ENCODE results near the gene TAF13.
"Not testable (repeated sequence)": the region's sequence is repeated elsewhere in the genome, so short reads cannot be mapped to it uniquely, and the experiment has no call there.

Gene TAF13

DNA sequence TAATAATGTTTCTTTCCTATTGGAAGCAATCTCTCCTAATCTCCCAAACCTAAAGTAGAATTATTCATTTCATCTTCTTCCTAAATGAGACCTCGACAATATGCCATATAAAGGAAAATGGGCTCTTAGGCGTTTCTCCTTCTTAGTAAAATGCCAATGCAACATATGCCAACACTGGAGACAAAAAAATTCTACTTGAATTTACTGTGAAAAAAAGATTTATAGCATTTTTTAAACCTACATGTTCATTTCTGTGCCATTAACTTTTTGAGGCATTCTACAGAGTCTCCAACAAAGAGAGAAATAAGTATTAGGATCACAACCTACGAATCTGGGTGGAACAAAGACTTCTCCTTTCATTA lies 35.2 kb downstream of the TAF13 start:
- no peaks in the 10 kb centered on the region for H3K4me1 ChIP-seq
- H3K36me3 ChIP-seq (ENCODE audit: control insufficient read depth, insufficient read depth, low read length) = no peaks in the 10 kb centered on the region
- no peak for TF ChIP-seq CTCF (IDR thresholded peaks at IDR 0.05)
- H3K27ac ChIP-seq = no peak overlapping the region
- H2AFZ ChIP-seq = no peak overlapping the region
- H3K9ac ChIP-seq = no peak overlapping the region
- H3K4me3 ChIP-seq (ENCODE audit: low read depth, low read length) = peak overlapping the region; percentile 69
- no peaks in the 10 kb centered on the region for H3K79me2 ChIP-seq
- no peaks in the 10 kb centered on the region for H3K27me3 ChIP-seq (ENCODE audit: control insufficient read depth, insufficient read depth, low read length)
- H3K4me2 ChIP-seq (ENCODE audit: low read length) = peak overlapping the region; percentile 77
- no peaks in the 10 kb centered on the region for H3K9me3 ChIP-seq (ENCODE audit: control insufficient read depth, low read length)

DNA sequence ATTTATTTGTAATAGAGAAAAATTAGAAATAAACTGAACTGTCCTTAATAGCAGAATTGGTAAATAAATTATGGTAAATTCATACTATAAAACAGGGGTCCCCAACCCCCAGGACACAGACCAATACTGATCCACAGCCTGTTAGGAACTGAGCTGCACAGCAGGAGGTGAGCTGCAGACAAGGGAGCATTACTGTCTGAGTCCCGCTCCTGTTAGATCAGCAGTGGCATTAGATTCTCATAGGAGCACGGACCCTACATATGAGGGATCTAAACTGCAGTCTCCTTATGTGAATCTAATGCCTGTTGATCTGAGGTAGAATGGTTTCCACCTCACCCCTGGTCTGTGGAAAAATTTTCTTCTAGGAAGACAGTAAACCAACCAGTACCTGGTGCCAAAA lies 41.4 kb downstream of the TAF13 start:
- Histone ChIP-seq H3K36me3 (ENCODE audit: control insufficient read depth, insufficient read depth, low read length) (no peaks in the 10 kb centered on the region), H3K4me2 (ENCODE audit: low read length) (no peak overlapping the region), H3K4me1 (no peaks in the 10 kb centered on the region), H3K27me3 (ENCODE audit: control insufficient read depth, insufficient read depth, low read length) (no peaks in the 10 kb centered on the region), H3K4me3 (ENCODE audit: low read depth, low read length) (no peak overlapping the region), H2AFZ (no peak overlapping the region), H3K9ac (no peak overlapping the region), H3K79me2 (peaks cover 2% of the 10 kb centered on the region), H3K27ac (no peak overlapping the region), H3K9me3 (ENCODE audit: control insufficient read depth, low read length) (no peaks in the 10 kb centered on the region)
- no peak for TF ChIP-seq CTCF (IDR thresholded peaks at IDR 0.05)

DNA sequence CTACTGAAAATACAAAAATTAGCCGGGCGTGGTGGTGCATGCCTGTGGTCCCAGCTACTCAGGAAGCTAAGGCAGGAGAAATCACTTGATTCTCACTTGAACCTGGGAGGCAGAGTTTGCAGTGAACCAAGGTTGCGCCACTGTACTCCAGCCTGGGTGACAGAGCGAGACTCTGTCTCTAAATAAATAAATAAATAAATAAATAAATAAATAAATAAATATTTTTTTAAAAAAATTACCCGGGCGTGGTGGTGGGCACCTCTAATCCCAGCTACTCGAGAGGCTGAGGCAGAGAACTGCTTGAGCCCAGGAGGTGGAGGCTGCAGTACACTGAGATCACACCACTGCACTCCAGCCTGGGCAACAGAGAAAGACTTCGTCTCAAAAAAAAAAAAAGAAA lies 46.3 kb downstream of the TAF13 start:
- H3K4me3 ChIP-seq (ENCODE audit: low read depth, low read length); H3K4me2 ChIP-seq (ENCODE audit: low read length); H3K9me3 ChIP-seq (ENCODE audit: control insufficient read depth, low read length); H3K27ac ChIP-seq; H3K4me1 ChIP-seq; H3K79me2 ChIP-seq; H2AFZ ChIP-seq; H3K36me3 ChIP-seq (ENCODE audit: control insufficient read depth, insufficient read depth, low read length); H3K9ac ChIP-seq; H3K27me3 ChIP-seq (ENCODE audit: control insufficient read depth, insufficient read depth, low read length): not testable (repeated sequence)

- Histone ChIP-seq H3K27me3 (ENCODE audit: control insufficient read depth, insufficient read depth, low read length) (no peaks in the 10 kb centered on the region), H3K79me2 (peaks cover 5% of the 10 kb centered on the region), H3K9ac (no peak overlapping the region), H3K9me3 (ENCODE audit: control insufficient read depth, low read length) (no peaks in the 10 kb centered on the region), H3K4me2 (ENCODE audit: low read length) (no peak overlapping the region), H3K4me1 (no peaks in the 10 kb centered on the region), H3K4me3 (ENCODE audit: low read depth, low read length) (no peak overlapping the region), H3K27ac (no peak overlapping the region), H2AFZ (no peak overlapping the region), H3K36me3 (ENCODE audit: control insufficient read depth, insufficient read depth, low read length) (no peaks in the 10 kb centered on the region)
- TF ChIP-seq CTCF (IDR thresholded peaks at IDR 0.05) = no peak
Measured at GRCh38 chr1:109027841-109028240, 48.0 kb downstream of the TAF13 start.

GRCh38 chr1:109025694-109026093 lies 50.1 kb downstream of the TAF13 start:
- TF ChIP-seq CTCF (IDR thresholded peaks at IDR 0.05) = no peak

More at GRCh38 chr1:109025694-109026093, 50.1 kb downstream of the TAF13 start:
- Histone ChIP-seq H3K9ac (no peak overlapping the region), H2AFZ (no peak overlapping the region), H3K9me3 (ENCODE audit: control insufficient read depth, low read length) (no peaks in the 10 kb centered on the region), H3K79me2 (peaks cover 4% of the 10 kb centered on the region), H3K27ac (no peak overlapping the region), H3K27me3 (ENCODE audit: control insufficient read depth, insufficient read depth, low read length) (no peaks in the 10 kb centered on the region), H3K36me3 (ENCODE audit: control insufficient read depth, insufficient read depth, low read length) (no peaks in the 10 kb centered on the region), H3K4me1 (no peaks in the 10 kb centered on the region), H3K4me3 (ENCODE audit: low read depth, low read length) (no peak overlapping the region), H3K4me2 (ENCODE audit: low read length) (no peak overlapping the region)

Measured in parathyroid adenoma (tissue), 2 donors.